Upper lobe of right lung (tissue), 1 donor: Measurements from ENCODE around the gene RRP1B. TPM values are rescaled to one million over a fixed set of nuclear protein-coding genes. Genes with fewer than 3 reads are reported as not detected.

Experiments
- ATAC-seq: fragments of 200-7000 bp; cut with Tn5 transposase; one replicate; pipeline ENCODE4 v1.9.1; 2020; ENCODE audit warnings: mild to moderate bottlenecking, moderate library complexity
- DNase-seq: peaks from one replicate; pipeline ENCODE4 v3.0.0-alpha.2; 2020
- H3K27ac ChIP-seq: fragments of 200-600 bp; one replicate; pipeline ENCODE4 v1.8.0; 2022
- H3K27me3 ChIP-seq: fragments of 200-600 bp; one replicate; pipeline ENCODE4 v1.8.0; 2022; ENCODE audit warnings: mild to moderate bottlenecking
- H3K36me3 ChIP-seq: fragments of 200-600 bp; one replicate; pipeline ENCODE4 v1.8.0; 2022
- H3K4me1 ChIP-seq: fragments of 200-600 bp; one replicate; pipeline ENCODE4 v1.8.0; 2022
- H3K4me3 ChIP-seq: fragments of 200-600 bp; one replicate; pipeline ENCODE4 v1.8.0; 2022; ENCODE audit warnings: mild to moderate bottlenecking
- H3K9me3 ChIP-seq: fragments of 200-600 bp; one replicate; pipeline ENCODE4 v1.8.0; 2022
- CTCF ChIP-seq: fragments of 200-600 bp; IDR thresholded peaks from one replicate; pipeline ENCODE4 v1.8.0; 2022; ENCODE audit warnings: antibody characterized with exemption
- intact Hi-C: fragments of 100-400 bp; cut with DNase I; formaldehyde crosslinking; loops from one replicate; pipeline ENCODE4 v1.11.0; 2022
- total RNA-seq: library from RNA; stranded (reverse); fragmentation: NEBNext Ultra II Directional; extraction: Animal tissue kit (Norgen Biotek cat#: 25700); gene quantifications from one replicate; pipeline ENCODE4 v1.2.1, GENCODE V29; 2021
- donor health status: DM: no; HTN: yes; CAD: no; lungs with severe emphysema.

Gene RRP1B
- total RNA-seq, 1 donor from 2014 or later: 18.4 TPM

GRCh38 chr21:43688906-43689305 lies 29.5 kb downstream of the RRP1B start:
- H3K27me3 ChIP-seq: no peaks in the 10 kb centered on the region
- intact Hi-C loops: no loop called here
- H3K4me3 ChIP-seq: no peak overlapping the region
- H3K36me3 ChIP-seq: peaks cover 92% of the 10 kb centered on the region
- ATAC-seq (no peak), DNase-seq (no peak)
- TF ChIP-seq CTCF: no peak
- H3K4me1 ChIP-seq: no peaks in the 10 kb centered on the region
- H3K9me3 ChIP-seq: no peaks in the 10 kb centered on the region
- no peak overlapping the region for H3K27ac ChIP-seq

GRCh38 chr21:43689556-43690337 lies 30.4 kb downstream of the RRP1B start:
- intact Hi-C loops: no loop called here
- peaks cover 90% of the 10 kb centered on the region for H3K36me3 ChIP-seq

GRCh38 chr21:43690346-43690745 lies 31.0 kb downstream of the RRP1B start:
- ATAC-seq (no peak), DNase-seq (no peak)
- Histone ChIP-seq H3K4me3 (no peak overlapping the region), H3K9me3 (no peaks in the 10 kb centered on the region), H3K4me1 (no peaks in the 10 kb centered on the region), H3K27ac (no peak overlapping the region), H3K36me3 (peaks cover 84% of the 10 kb centered on the region), H3K27me3 (no peaks in the 10 kb centered on the region)
- TF ChIP-seq CTCF: no peak
- intact Hi-C loops: no loop called here

More at GRCh38 chr21:43689556-43690337, 30.4 kb downstream of the RRP1B start:
- Histone ChIP-seq H3K4me1 (no peaks in the 10 kb centered on the region), H3K27me3 (no peaks in the 10 kb centered on the region), H3K9me3 (no peaks in the 10 kb centered on the region), H3K4me3 (no peak overlapping the region), H3K27ac (no peak overlapping the region)
- ATAC-seq (no peak), DNase-seq (no peak)
- no peak for TF ChIP-seq CTCF

GRCh38 chr21:43691086-43691795 lies 31.9 kb downstream of the RRP1B start:
- Histone ChIP-seq H3K4me3 (no peak overlapping the region), H3K27me3 (no peaks in the 10 kb centered on the region)
- no peak for DNase-seq

GRCh38 chr21:43691801-43692200 lies 32.4 kb downstream of the RRP1B start:
- H3K4me1 ChIP-seq: no peaks in the 10 kb centered on the region
- ATAC-seq (no peak), DNase-seq (no peak)
- no peak for TF ChIP-seq CTCF
- intact Hi-C loops: no loop called here
- H3K27me3 ChIP-seq: no peaks in the 10 kb centered on the region
- no peak overlapping the region for H3K27ac ChIP-seq
- no peaks in the 10 kb centered on the region for H3K9me3 ChIP-seq
- peaks cover 69% of the 10 kb centered on the region for H3K36me3 ChIP-seq
- no peak overlapping the region for H3K4me3 ChIP-seq

More at GRCh38 chr21:43691086-43691795, 31.9 kb downstream of the RRP1B start:
- ATAC-seq: no peak
- Histone ChIP-seq H3K36me3 (peaks cover 75% of the 10 kb centered on the region), H3K9me3 (no peaks in the 10 kb centered on the region), H3K27ac (no peak overlapping the region), H3K4me1 (no peaks in the 10 kb centered on the region)
- intact Hi-C loops: no loop called here
- TF ChIP-seq CTCF: no peak
